ENCODE measurements around the gene MKX.

DNA sequence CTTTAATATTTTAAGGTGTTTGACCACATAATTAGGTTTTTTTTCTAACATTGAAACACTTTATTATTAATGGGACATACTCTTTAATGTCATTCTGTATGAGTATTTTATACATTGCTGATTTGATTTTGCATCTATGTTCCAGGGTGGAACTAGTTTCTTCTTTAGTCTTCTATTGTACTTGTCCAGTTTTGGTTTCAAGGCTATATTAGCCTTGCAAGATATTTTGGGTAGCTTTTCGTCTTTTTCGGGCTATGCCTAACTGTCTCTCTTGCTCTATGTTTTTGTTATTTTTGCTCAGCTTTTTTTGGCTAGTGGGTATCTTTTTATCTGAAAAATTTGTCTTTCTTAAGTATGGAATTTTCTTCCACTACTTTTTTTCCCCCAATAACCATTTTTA lies 38.7 kb upstream of the MKX start:
- no peak for TF ChIP-seq ZBTB7A (IDR thresholded peaks at IDR 0.05; ENCODE audit: borderline replicate concordance, control insufficient read depth, low read depth, low read length)
- TF ChIP-seq, protein P1, sequence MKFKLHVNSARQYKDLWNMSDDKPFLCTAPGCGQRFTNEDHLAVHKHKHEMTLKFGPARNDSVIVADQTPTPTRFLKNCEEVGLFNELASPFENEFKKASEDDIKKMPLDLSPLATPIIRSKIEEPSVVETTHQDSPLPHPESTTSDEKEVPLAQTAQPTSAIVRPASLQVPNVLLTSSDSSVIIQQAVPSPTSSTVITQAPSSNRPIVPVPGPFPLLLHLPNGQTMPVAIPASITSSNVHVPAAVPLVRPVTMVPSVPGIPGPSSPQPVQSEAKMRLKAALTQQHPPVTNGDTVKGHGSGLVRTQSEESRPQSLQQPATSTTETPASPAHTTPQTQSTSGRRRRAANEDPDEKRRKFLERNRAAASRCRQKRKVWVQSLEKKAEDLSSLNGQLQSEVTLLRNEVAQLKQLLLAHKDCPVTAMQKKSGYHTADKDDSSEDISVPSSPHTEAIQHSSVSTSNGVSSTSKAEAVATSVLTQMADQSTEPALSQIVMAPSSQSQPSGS (CRISPR knock-in tag; IDR thresholded peaks at IDR 0.05) = no peak
